HG03565 (cell line): ENCODE results near the gene SGCB.

Experiments
- ATAC-seq: cut with Tn5 transposase; IDR thresholded peaks from one replicate; pipeline ENCODE4 v1.9.1; 2021; ENCODE audit warnings: mild to moderate bottlenecking, moderate library complexity; ENCODE audit not compliant: unreplicated experiment

SGCB gene

GRCh38 chr4:52019936-52020657 is 18.0 kb downstream of the SGCB start, which contains the start of gene LRRC66:
Gene LRRC66 (minus strand): TSS chr4:52020363. CDS start chr4:52017613, 2,750 bp downstream.
- no peak for ATAC-seq

GRCh38 chr4:52017814-52018213 is 20.3 kb downstream of the SGCB start:
- no peak for ATAC-seq

DNA sequence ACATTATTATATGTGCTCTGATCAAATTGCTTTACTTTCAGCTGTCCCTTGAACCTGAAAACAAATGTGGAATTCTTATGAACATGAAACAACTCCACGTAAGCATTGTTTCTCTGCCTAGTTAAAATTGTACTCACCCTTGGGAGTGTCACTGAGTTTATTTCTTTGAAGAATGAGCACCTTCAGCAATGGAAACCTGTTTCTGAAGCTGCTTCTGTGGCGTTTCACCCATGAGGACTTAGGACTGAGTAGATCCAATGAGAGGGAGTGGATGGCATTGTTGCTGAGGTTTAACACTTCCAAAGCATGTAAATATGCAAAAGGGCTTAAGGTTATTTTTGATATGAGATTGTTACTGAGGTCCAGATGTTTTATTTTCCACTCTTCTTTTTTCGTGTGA is 21.1 kb downstream of the SGCB start:
- ATAC-seq, result no peak

DNA sequence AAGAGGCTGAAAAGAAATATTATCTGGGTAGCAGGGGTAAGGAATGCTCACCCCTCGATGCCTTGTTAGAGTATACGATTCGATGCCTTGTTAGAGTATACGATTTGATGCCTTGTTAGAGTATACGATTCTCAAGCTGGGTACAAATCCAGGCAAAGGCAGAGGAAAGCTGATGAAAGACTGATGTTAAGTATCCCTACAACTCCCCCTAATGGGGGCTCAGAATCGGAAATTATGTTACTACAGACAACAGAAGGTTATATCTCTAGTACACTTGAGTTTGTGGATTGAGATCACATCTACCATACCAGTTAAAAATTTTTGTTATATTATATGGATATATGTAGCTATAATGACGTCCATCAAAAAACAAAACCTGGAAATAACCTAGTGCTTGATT is 22.7 kb downstream of the SGCB start:
- ATAC-seq, result no peak

DNA sequence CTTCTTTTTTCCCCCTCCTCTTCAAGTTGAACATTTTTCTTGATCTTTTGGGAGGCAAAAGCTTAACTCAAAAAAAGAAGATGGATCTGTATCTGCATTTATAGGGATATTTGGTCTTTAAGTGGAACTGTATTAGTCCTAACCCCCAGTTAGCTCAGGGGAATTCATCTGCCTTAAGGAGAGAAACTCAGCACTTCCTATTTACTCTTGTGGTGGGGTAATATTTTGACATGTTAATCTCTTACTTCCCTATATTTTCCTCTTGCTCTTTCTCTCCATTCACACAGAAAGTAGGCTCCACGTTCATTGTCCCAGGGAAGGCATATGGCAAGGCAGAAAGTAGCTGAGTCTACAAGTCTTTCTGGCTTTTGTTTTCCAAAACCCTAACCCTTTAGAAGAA is 23.2 kb downstream of the SGCB start:
- no peak for ATAC-seq

GRCh38 chr4:52012651-52013050 is 25.4 kb downstream of the SGCB start:
- ATAC-seq, result no peak

- ATAC-seq, result no peak
Measured at GRCh38 chr4:52010986-52011385, 27.1 kb downstream of the SGCB start.

GRCh38 chr4:52006887-52007286 is 31.2 kb downstream of the SGCB start:
- no peak for ATAC-seq

DNA sequence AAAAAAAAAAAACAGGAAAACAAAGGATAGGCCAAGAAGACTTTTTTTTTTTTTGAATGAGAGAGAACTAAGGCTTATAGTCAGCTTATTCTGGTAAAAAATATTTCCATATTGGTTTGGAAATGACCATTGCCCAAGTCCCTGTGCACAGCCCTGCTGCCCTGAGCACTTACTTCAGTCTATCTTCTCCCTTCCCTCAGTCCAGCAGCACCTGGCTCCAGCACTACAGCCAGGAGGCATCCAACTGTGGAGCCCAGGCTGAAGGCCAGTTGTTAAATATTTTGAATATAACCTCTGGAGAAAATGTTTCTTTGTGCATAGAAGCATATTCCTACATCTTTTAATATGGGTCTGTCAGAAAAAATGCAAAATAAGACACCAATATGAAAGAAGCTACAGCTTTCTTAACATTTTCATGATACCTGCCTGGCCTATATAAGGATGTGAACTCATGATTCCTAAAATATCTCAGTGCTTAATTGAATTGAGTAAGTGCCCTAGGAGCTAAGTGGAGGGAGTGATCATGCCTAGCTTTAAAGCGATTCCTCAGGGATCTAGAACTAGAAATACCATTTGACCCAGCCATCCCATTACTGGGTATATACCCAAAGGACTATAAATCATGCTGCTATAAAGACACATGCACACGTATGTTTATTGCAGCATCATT is 32.4 kb downstream of the SGCB start:
- ATAC-seq, result no peak

DNA sequence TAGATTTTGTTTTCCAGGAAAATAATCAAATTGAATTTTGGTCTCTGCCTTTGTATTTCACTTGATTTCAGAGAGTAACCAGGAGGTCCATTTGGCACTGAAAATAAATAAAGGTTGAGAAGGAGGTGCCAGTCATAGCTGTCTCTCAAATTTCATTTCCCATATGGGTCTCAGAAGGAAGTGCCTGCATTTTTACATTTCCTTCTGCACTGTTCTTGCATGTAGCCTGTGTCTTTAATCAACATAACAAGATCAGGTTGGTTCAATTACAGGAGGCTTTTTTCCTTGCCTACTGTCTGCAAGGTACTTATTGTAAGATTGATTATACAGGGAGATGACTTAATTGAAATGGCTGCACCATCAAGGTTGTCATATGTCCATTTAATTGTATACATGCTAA is 33.7 kb downstream of the SGCB start:
- ATAC-seq, result no peak

GRCh38 chr4:52001616-52002015 is 36.5 kb downstream of the SGCB start:
- no peak for ATAC-seq

GRCh38 chr4:51999250-51999649 is 38.8 kb downstream of the SGCB start:
- no peak for ATAC-seq

DNA sequence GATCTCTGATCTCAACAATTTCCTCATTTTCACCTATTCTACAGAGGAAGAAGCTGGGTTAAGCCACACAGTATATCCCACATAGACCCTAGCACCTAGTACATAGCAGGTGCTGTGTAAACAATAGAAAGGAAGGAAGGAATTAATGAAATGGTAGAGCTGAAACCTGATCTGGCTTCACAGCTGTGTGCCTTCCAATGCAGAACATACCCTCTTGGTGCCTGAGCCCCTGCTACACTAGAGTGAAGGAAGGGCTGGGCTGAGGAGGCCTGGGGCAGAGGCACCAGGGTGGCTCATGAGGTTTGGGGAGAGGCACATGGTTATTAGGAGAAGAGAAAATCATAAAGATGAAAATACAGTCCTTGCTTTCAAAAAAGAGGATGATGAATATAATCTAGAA is 39.3 kb downstream of the SGCB start:
- no peak for ATAC-seq

DNA sequence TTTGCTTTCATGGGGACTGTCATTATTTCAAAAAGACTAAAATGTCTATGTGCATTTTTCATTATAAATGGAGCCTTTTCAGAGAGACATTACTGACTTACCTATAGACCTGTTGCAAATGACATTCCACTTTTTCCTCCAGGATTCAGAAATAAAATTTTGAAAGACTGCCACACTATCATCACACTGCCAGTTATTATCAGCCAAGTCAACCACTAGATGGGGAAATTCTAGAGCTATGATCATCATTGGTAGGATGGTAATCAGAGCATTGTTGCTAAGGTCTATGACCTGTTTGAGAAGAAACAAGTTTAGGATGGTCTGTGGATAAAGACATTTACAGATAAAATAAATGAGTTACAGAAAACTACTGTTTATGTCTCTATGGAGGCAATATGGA is 40.5 kb downstream of the SGCB start:
- no peak for ATAC-seq

DNA sequence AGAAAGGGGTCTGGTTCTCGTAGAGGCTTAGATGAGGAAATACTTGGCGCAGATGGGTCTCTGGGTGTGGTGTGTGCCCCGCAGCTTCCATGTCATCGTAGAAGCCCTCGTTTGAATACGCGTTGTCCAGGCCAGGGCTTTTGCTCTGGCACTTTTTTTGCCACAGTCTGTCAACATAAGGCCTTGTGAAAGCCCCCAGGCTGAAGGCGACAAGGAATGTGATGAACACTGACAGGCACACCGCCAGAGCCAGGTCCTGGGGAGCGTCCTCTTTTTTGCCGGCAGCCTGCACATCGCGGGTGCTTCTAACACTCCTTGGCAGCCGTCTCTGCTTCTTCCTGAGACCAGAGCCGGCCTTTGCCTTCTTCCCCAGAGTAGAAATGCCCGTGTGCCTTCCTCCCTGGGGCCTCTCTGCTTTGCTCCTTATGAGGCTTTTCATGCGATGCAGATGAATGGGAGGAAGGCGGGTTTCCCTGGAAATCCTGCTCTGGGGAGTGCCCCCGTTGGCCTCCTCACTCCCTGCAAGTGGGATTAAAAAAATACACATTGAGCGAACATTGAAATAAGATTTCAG is 42.4 kb downstream of the SGCB start:
- no peak for ATAC-seq
